HG03097 (cell line): ENCODE measurements around the gene SLAMF9.

Experiments
- ATAC-seq: cut with Tn5 transposase; IDR thresholded peaks from one replicate; pipeline ENCODE4 v1.9.1; 2021; ENCODE audit not compliant: unreplicated experiment, low FRiP score

Gene SLAMF9

GRCh38 chr1:159947942-159948341 lies 6.1 kb downstream of the SLAMF9 start:
- no peak for ATAC-seq

GRCh38 chr1:159946242-159947187 lies 7.5 kb downstream of the SLAMF9 start:
- no peak for ATAC-seq

- no peak for ATAC-seq
Measured at GRCh38 chr1:159945483-159946241, 8.4 kb downstream of the SLAMF9 start, which contains the start of gene IGSF9. Gene IGSF9, minus strand, starts transcription at chr1:159945613. Its CDS starts 2,159 bp downstream, at chr1:159943454.

- no peak for ATAC-seq
Measured at GRCh38 chr1:159944623-159945455, 9.2 kb downstream of the SLAMF9 start.

GRCh38 chr1:159943908-159944622 lies 10.0 kb downstream of the SLAMF9 start:
- ATAC-seq = no peak

GRCh38 chr1:159943278-159943640 lies 10.8 kb downstream of the SLAMF9 start:
- no peak for ATAC-seq

GRCh38 chr1:159942632-159943277 lies 11.3 kb downstream of the SLAMF9 start:
- no peak for ATAC-seq

- no peak for ATAC-seq
Measured at GRCh38 chr1:159941591-159942560, 12.2 kb downstream of the SLAMF9 start.

GRCh38 chr1:159941141-159941540 lies 12.9 kb downstream of the SLAMF9 start:
- no peak for ATAC-seq

- ATAC-seq = no peak
Measured at GRCh38 chr1:159940006-159940620, 13.9 kb downstream of the SLAMF9 start.

GRCh38 chr1:159939678-159940002 lies 14.4 kb downstream of the SLAMF9 start:
- no peak for ATAC-seq

GRCh38 chr1:159938905-159939677 lies 14.9 kb downstream of the SLAMF9 start:
- no peak for ATAC-seq

GRCh38 chr1:159938211-159938852 lies 15.7 kb downstream of the SLAMF9 start:
- ATAC-seq = no peak

- ATAC-seq = no peak
Measured at GRCh38 chr1:159937054-159937750, 16.8 kb downstream of the SLAMF9 start.

GRCh38 chr1:159936273-159936904 lies 17.6 kb downstream of the SLAMF9 start:
- no peak for ATAC-seq
